Subcutaneous adipose tissue (tissue), 4 donors: ENCODE data around the gene ZNF506. TPM values are rescaled to one million over a fixed set of nuclear protein-coding genes. Genes with fewer than 3 reads are reported as not detected.

Source experiments
- CTCF ChIP-seq: fragments of 450-650 bp; IDR thresholded peaks from one replicate; pipeline ENCODE4 v1.5.1; 2016; ENCODE audit warnings: low read depth, mild to moderate bottlenecking, control low read depth, antibody characterized with exemption, moderate library complexity
- total RNA-seq, 4 donors: library from RNA; depleted of rRNA; stranded (reverse); fragments of >200 nt; gene quantifications; one replicate each; pipeline ENCODE4 v1.1.0, GENCODE V29; 2016

ZNF506 gene
- total RNA-seq, 4 donors from 2014 or later: 31.4 to 39.0 (median 36.7) TPM

DNA sequence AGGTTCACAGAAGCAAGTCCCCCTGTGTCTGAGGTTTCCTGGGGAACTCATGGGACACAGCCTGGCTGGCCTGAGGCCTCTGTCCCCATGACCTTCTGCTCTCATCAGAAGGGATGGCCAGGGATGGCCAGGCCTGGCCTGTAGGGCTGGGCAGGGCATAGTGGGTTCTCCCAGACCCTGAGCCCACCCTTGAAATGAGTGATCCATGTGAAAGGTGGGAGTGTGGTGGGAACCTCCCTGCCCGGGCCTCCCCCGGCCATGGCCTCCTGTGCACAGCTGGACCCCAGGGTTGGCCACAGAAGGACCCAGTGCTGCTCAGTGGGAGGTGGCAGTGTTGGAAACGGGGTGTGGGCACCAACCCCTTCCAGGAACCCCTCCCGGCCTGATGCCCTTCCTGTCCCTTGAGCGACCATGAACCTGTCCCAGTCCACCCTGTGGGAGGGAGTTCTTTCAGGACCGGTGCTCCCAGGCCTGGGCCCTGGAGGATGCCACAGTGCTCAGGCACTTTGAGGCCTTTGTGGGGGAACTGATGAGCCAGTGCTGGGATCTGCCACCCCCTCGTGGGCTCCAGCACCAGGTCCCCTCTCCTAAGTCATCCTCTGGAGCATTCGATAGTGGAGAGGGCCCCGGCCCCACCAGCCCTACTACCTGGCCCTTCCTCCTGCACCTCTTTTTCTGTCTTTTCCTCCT is 73.2 kb downstream of the ZNF506 start:
- TF ChIP-seq CTCF: no peak

DNA sequence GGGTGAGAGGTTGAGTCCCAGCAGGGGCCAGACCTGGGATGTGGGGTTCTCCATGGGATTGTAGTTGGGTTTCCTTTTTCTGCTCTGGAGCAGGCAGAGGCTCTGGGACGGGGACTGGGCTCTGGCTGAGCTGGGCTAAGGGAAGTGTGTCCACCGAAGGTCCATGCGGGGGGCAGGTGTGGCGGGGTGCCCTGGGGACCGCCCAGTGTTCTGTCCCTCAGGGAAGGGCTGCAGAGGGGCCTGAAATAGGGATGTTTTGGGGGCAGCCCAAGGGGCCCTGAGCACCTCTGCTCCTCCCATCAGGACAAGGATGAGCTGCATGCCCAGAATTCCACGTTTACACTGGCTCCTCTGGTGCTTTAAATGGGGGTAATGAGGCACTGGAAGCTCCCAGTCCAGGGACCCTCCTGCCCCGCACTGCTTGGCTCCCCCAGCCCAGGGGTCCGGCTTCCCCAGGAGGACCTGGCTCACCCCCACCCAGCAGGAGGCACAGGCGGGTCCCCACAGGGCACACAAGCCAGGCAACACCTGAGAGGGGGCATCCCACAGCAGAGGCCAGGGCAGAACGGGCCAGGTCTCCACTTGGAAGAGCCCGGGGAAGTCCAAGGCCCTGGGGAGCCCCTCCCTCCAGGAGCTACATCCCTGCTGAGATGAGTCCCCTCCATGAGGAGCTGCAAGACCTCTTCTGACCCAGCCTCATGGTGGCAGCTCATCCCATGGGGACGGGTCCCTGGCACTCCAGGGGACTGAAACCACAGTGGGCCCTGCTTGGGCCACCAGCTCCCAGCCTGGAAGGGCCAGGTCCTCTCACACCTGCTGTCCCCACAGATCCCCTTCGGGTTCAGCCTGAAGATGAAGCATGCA is 74.0 kb downstream of the ZNF506 start:
- TF ChIP-seq CTCF: no peak

GRCh38 chr19:19746286-19747213 is 75.0 kb downstream of the ZNF506 start:
- no peak for TF ChIP-seq CTCF

- TF ChIP-seq CTCF: no peak
Observed at GRCh38 chr19:19745496-19746285, 75.9 kb downstream of the ZNF506 start.

DNA sequence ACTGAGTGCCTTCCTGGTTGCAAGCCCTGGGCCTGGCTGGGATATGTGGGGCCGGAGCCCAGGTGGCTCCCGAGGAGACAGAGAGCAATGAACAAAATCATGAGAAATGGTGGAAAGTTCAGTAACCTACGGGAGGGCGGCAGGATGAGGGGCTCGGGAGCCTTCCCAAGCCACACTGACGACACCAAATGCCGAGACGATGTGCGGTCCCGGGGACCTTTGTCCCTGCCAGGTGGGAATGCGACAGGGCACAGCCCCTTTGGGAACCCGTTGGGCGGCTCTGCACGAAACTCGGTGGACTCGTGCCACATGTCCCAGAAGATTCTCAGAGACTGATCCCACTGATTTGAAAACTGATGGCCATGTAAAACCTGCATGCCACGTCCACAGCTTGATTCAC is 76.9 kb downstream of the ZNF506 start:
- no peak for TF ChIP-seq CTCF

DNA sequence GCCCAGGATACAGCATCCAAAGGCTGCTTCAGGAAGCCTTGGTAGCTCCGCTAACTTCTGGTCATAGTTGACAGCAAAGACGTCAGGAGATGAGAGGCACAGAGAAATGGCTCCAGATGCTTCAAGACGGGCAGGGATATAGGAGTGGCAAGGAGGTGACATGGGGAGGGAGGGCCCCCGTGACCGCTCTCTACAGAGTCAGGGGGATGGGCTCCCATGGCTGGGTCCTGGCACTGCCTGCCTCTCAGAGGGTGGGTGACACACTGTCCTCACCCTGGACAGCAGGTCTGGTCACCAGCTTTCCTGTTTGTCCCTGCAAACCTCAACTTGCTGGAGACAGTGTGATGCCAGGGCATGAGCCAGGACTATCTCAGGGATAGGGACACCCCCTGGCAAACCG is 78.4 kb downstream of the ZNF506 start:
- TF ChIP-seq CTCF: no peak
